ENCODE measurements around the gene GLRA3. TPM values are rescaled to one million over a fixed set of nuclear protein-coding genes. Genes with fewer than 3 reads are reported as not detected.

Gene GLRA3
- total RNA-seq, 2 experiments from 2014 or later, result not detected

GRCh38 chr4:174607792-174608191 lies 221.3 kb downstream of the GLRA3 start:
- no peak overlapping the region for H3K27ac Mint-ChIP-seq
- H3K9me3 Mint-ChIP-seq, result peaks cover 6% of the 10 kb centered on the region

GRCh38 chr4:174604198-174604597 lies 224.8 kb downstream of the GLRA3 start:
- intact Hi-C loops (cut with micrococcal nuclease), result no loop called here
- ChIA-PET CTCF (no interaction called here), POLR2A (interaction anchor here (0.6 kb wide), 1 partner anchor 11 kb away, joined by 4 read pairs; no protein-coding TSS in a partner anchor)
- Mint-ChIP-seq H3K4me3 (no peak overlapping the region), H3K27ac (no peak overlapping the region), H3K4me1 (ENCODE audit: low read depth) (no peaks in the 10 kb centered on the region), H3K9me3 (no peaks in the 10 kb centered on the region), H3K36me3 (ENCODE audit: low read depth) (no peaks in the 10 kb centered on the region), H3K27me3 (no peaks in the 10 kb centered on the region)
- no peak for DNase-seq
- TF ChIP-seq CTCF (IDR thresholded peaks at IDR 0.05), result no peak
- no peak for ATAC-seq

More at GRCh38 chr4:174607792-174608191, 221.3 kb downstream of the GLRA3 start:
- POLR2A ChIA-PET, result no interaction called here
- no peaks in the 10 kb centered on the region for H3K36me3 Mint-ChIP-seq (ENCODE audit: low read depth)
- TF ChIP-seq CTCF (IDR thresholded peaks at IDR 0.05), result no peak
- no peak for DNase-seq
- ATAC-seq, result no peak
- no peaks in the 10 kb centered on the region for H3K27me3 Mint-ChIP-seq
- H3K4me3 Mint-ChIP-seq, result no peak overlapping the region
- CTCF ChIA-PET, result interaction anchor here (0.7 kb wide), 1 partner anchor 11 kb away, joined by 3 read pairs; no protein-coding TSS in a partner anchor
- no peaks in the 10 kb centered on the region for H3K4me1 Mint-ChIP-seq (ENCODE audit: low read depth)
- intact Hi-C loops (cut with micrococcal nuclease), result no loop called here

GRCh38 chr4:174600391-174600790 lies 228.7 kb downstream of the GLRA3 start:
- DNase-seq, result no peak
- TF ChIP-seq CTCF (IDR thresholded peaks at IDR 0.05), result no peak
- intact Hi-C loops (cut with micrococcal nuclease), result no loop called here
- ATAC-seq, result no peak
- Mint-ChIP-seq H3K9me3 (no peaks in the 10 kb centered on the region), H3K27ac (no peak overlapping the region), H3K4me3 (no peak overlapping the region), H3K36me3 (ENCODE audit: low read depth) (no peaks in the 10 kb centered on the region), H3K4me1 (ENCODE audit: low read depth) (no peaks in the 10 kb centered on the region), H3K27me3 (no peaks in the 10 kb centered on the region)
- ChIA-PET CTCF (no interaction called here), POLR2A (no interaction called here)

- intact Hi-C loops (cut with micrococcal nuclease), result no loop called here
- H3K36me3 Mint-ChIP-seq (ENCODE audit: low read depth), result no peaks in the 10 kb centered on the region
- H3K4me1 Mint-ChIP-seq (ENCODE audit: low read depth), result no peaks in the 10 kb centered on the region
- no peak overlapping the region for H3K4me3 Mint-ChIP-seq
- DNase-seq, result no peak
- H3K27me3 Mint-ChIP-seq, result no peaks in the 10 kb centered on the region
- TF ChIP-seq CTCF (IDR thresholded peaks at IDR 0.05), result no peak
- ChIA-PET POLR2A (no interaction called here), CTCF (no interaction called here)
- no peaks in the 10 kb centered on the region for H3K9me3 Mint-ChIP-seq
- H3K27ac Mint-ChIP-seq, result no peak overlapping the region
- no peak for ATAC-seq
Observed at GRCh38 chr4:174598800-174599199, 230.2 kb downstream of the GLRA3 start.

- no peak overlapping the region for H3K27ac Mint-ChIP-seq
- DNase-seq, result no peak
- CTCF ChIA-PET, result no interaction called here
Observed at GRCh38 chr4:174596513-174596912, 232.5 kb downstream of the GLRA3 start.

More at GRCh38 chr4:174596513-174596912, 232.5 kb downstream of the GLRA3 start:
- Mint-ChIP-seq H3K4me3 (no peak overlapping the region), H3K4me1 (ENCODE audit: low read depth) (peaks cover 6% of the 10 kb centered on the region), H3K36me3 (ENCODE audit: low read depth) (no peaks in the 10 kb centered on the region), H3K27me3 (no peaks in the 10 kb centered on the region), H3K9me3 (no peaks in the 10 kb centered on the region)
- no peak for ATAC-seq
- no peak for TF ChIP-seq CTCF (IDR thresholded peaks at IDR 0.05)
- POLR2A ChIA-PET, result no interaction called here
- intact Hi-C loops (cut with micrococcal nuclease), result no loop called here
